Melanocyte of skin (primary cell): ENCODE measurements around the gene LRIF1. TPM values are rescaled to one million over a fixed set of nuclear protein-coding genes. Genes with fewer than 3 reads are reported as not detected.

Source experiments
- total RNA-seq, 2 donors: library from RNA; depleted of rRNA; stranded (reverse); fragments of >200 nt; gene quantifications; 2 replicates each; pipeline ENCODE4 v1.2.3, GENCODE V29; 2012

LRIF1 gene
- 10 to 100 TPM; 11.0 to 11.4 TPM for total RNA-seq

GRCh38 chr1:110963691-110964454, at the start of gene LRIF1:
Gene LRIF1 (minus strand): TSS chr1:110963922. CDS start chr1:110963688, 234 bp downstream.

Other genes with a start within 250 kb of the LRIF1 start
- gene CD53, start 90.8 kb downstream of the LRIF1 start, total RNA-seq, result under 1 TPM in 1 of 2 donors, not detected in 1; 0.33 TPM
- 10 to 100 TPM; 35.4 to 52.6 TPM for gene DRAM2, start 176.2 kb upstream of the LRIF1 start, total RNA-seq
- gene CEPT1, start 176.3 kb upstream of the LRIF1 start, total RNA-seq, result 10 to 100 TPM; 28.6 to 40.3 TPM
- 1 to 10 TPM; 3.4 to 4.3 TPM for gene DENND2D, start 236.7 kb upstream of the LRIF1 start, total RNA-seq